H1 (cell line): ENCODE results near the gene SLC51B. TPM values are rescaled to one million over a fixed set of nuclear protein-coding genes. Genes with fewer than 3 reads are reported as not detected.

Source experiments
- CTCF ChIA-PET: fragments of 300-600 bp; sonication (Branson Sonifier 250); formaldehyde crosslinking; loops from one replicate; lab custom pipeline; 2021; ENCODE audit not compliant: partially characterized antibody; lab: Charles Lee
- POLR2A ChIA-PET: fragments of 300-600 bp; sonication (Branson Sonifier 250); formaldehyde crosslinking; loops from one replicate; lab custom pipeline; 2021; ENCODE audit warnings: inconsistent platforms; ENCODE audit not compliant: partially characterized antibody; lab: Charles Lee
- DNase-seq, 2 experiments: peaks; one replicate each; pipeline versions ENCODE4 v3.0.0 to v3.0.0-alpha.2; 2010 to 2022; ENCODE audit warnings: low spot score in 2 of 2, low read depth in 1 of 2, mixed read lengths in 1 of 2
- FAIRE-seq: peaks from 2 replicates; lab custom pipeline; 2011; peaks lifted over from hg19 to GRCh38; lab: Jason Lieb, UNC
- H2AFZ ChIP-seq: 2 replicates; pipeline ENCODE4 v1.8.1; 2012; ENCODE audit warnings: low read length, inconsistent platforms
- H2AK5ac ChIP-seq: 2 replicates; pipeline ENCODE4 v1.6.1; 2013; ENCODE audit warnings: low read depth, low read length
- H2BK120ac ChIP-seq: replicated peaks from 2 replicates; pipeline ENCODE3; 2013; ENCODE audit warnings: low read depth, low read length, inconsistent platforms
- H2BK12ac ChIP-seq: 2 replicates; pipeline ENCODE4 v1.6.1; 2013; ENCODE audit warnings: low read depth, low read length
- H2BK15ac ChIP-seq: 2 replicates; pipeline ENCODE4 v1.6.1; 2013; ENCODE audit warnings: low read length
- H2BK20ac ChIP-seq: 2 replicates; pipeline ENCODE4 v1.6.1; 2013; ENCODE audit warnings: low read length
- H2BK5ac ChIP-seq: 2 replicates; pipeline ENCODE4 v1.6.1; 2013; ENCODE audit warnings: low read depth, low read length
- H3K14ac ChIP-seq: 2 replicates; pipeline ENCODE4 v1.6.1; 2013; ENCODE audit warnings: inconsistent platforms; ENCODE audit not compliant: insufficient read length
- H3K18ac ChIP-seq: 2 replicates; pipeline ENCODE4 v1.6.1; 2013; ENCODE audit warnings: low read length; ENCODE audit errors: extremely low read depth
- H3K23ac ChIP-seq: 2 replicates; pipeline ENCODE4 v1.6.1; 2013; ENCODE audit warnings: inconsistent platforms; ENCODE audit not compliant: insufficient read length
- H3K23me2 ChIP-seq: 2 replicates; pipeline ENCODE4 v1.6.1; 2013; ENCODE audit warnings: low read depth, low read length
- H3K27ac ChIP-seq: 2 replicates; pipeline ENCODE4 v1.6.1; 2011; ENCODE audit warnings: low read depth, low read length, inconsistent platforms
- H3K27me3 ChIP-seq, 4 experiments: replicated peaks in 1 of 4; 1 replicate in 1 of 4; 2 replicates in 3 of 4; pipeline versions ENCODE4 v1.6.1 to v1.8.1; 2011 to 2013; ENCODE audit warnings: low read length in 3 of 4, mild to moderate bottlenecking in 3 of 4, inconsistent platforms in 2 of 4, mixed read lengths in 2 of 4, moderate library complexity in 1 of 4; ENCODE audit not compliant: control insufficient read depth in 3 of 4, insufficient read depth in 3 of 4; ENCODE audit errors: extremely low read depth in 1 of 4
- H3K36me3 ChIP-seq, 4 experiments: 2 replicates each; pipeline versions ENCODE4 v1.6.1 to v1.8.1; 2011 to 2013; ENCODE audit warnings: mild to moderate bottlenecking in 4 of 4, low read length in 3 of 4, moderate library complexity in 2 of 4, control low read depth in 1 of 4, inconsistent platforms in 1 of 4; ENCODE audit not compliant: insufficient read depth in 4 of 4, control insufficient read depth in 2 of 4
- H3K4ac ChIP-seq: replicated peaks from 2 replicates; pipeline ENCODE3; 2013; ENCODE audit warnings: low read length, low read depth, mixed read lengths, inconsistent platforms; ENCODE audit not compliant: insufficient read length
- H3K4me1 ChIP-seq, 4 experiments: replicated peaks in 1 of 4; 1 replicate in 1 of 4; 2 replicates in 3 of 4; pipeline versions ENCODE4 v1.6.1 to v1.8.1; 2011 to 2013; ENCODE audit warnings: low read length in 3 of 4, inconsistent platforms in 2 of 4, mixed read lengths in 1 of 4; ENCODE audit not compliant: insufficient read depth in 4 of 4, control insufficient read depth in 3 of 4
- H3K4me2 ChIP-seq, 2 experiments: 2 replicates each; pipeline versions ENCODE4 v1.6.1 to v1.8.1; 2011 to 2013; ENCODE audit warnings: low read depth in 2 of 2, low read length in 2 of 2, control low read depth in 1 of 2, inconsistent platforms in 1 of 2, mild to moderate bottlenecking in 1 of 2; ENCODE audit not compliant: insufficient read depth in 1 of 2
- H3K4me3 ChIP-seq, 4 experiments: fragments of 200-600, 300-600 bp in 1 of 4; sonication (generic), shearing (Covaris generic), sonication (Bioruptor Twin) in 1 of 4; 2 replicates each; pipeline versions ENCODE4 v1.5.1 to v1.8.1; 2011 to 2016; ENCODE audit warnings: low read length in 4 of 4, low read depth in 3 of 4, control low read depth in 2 of 4, inconsistent platforms in 2 of 4, mild to moderate bottlenecking in 2 of 4, mixed read lengths in 1 of 4, moderate library complexity in 1 of 4; ENCODE audit not compliant: insufficient read depth in 2 of 4; ENCODE audit errors: extremely low read depth in 1 of 4
- H3K56ac ChIP-seq: replicated peaks from 2 replicates; pipeline ENCODE3; 2013; ENCODE audit warnings: low read depth, mild to moderate bottlenecking, mixed read lengths, low read length, inconsistent platforms; ENCODE audit not compliant: insufficient read length
- H3K79me1 ChIP-seq: 2 replicates; pipeline ENCODE4 v1.6.1; 2013; ENCODE audit warnings: low read depth, low read length, control low read depth
- H3K79me2 ChIP-seq, 2 experiments: 2 replicates each; pipeline versions ENCODE4 v1.6.1 to v1.8.1; 2012 to 2013; ENCODE audit warnings: low read length in 2 of 2, mild to moderate bottlenecking in 2 of 2, inconsistent platforms in 1 of 2; ENCODE audit not compliant: insufficient read depth in 2 of 2, control insufficient read depth in 1 of 2
- H3K9ac ChIP-seq, 4 experiments: replicated peaks in 1 of 4; 1 replicate in 1 of 4; 2 replicates in 3 of 4; pipeline versions ENCODE4 v1.6.1 to v1.8.1; 2011 to 2013; ENCODE audit warnings: low read depth in 3 of 4, low read length in 3 of 4, control low read depth in 2 of 4, mild to moderate bottlenecking in 2 of 4, moderate library complexity in 2 of 4, inconsistent platforms in 1 of 4; ENCODE audit errors: extremely low read depth in 1 of 4
- H3K9me3 ChIP-seq, 2 experiments: 2 replicates each; pipeline versions ENCODE4 v1.6.1 to v1.8.1; 2012 to 2013; ENCODE audit warnings: mild to moderate bottlenecking in 2 of 2, moderate library complexity in 2 of 2, control low read depth in 1 of 2, inconsistent platforms in 1 of 2, low read depth in 1 of 2, low read length in 1 of 2, mixed read lengths in 1 of 2; ENCODE audit not compliant: insufficient read depth in 2 of 2
- H4K20me1 ChIP-seq, 2 experiments: replicated peaks in 1 of 2; 2 replicates each; pipeline versions ENCODE3 to v1.8.1; 2011 to 2013; ENCODE audit warnings: inconsistent platforms in 2 of 2, low read length in 2 of 2, mild to moderate bottlenecking in 1 of 2; ENCODE audit not compliant: insufficient read depth in 2 of 2, control insufficient read depth in 1 of 2
- H4K5ac ChIP-seq: 2 replicates; pipeline ENCODE4 v1.6.1; 2013; ENCODE audit warnings: low read length, low read depth, mixed read lengths, inconsistent platforms; ENCODE audit not compliant: insufficient read length
- H4K8ac ChIP-seq: 2 replicates; pipeline ENCODE4 v1.8.0; 2013; ENCODE audit warnings: mild to moderate bottlenecking, moderate library complexity, low read length, inconsistent platforms; ENCODE audit not compliant: insufficient read depth; ENCODE audit errors: extremely low read depth
- H4K91ac ChIP-seq: replicated peaks from 2 replicates; pipeline ENCODE3; 2013; ENCODE audit warnings: low read length, mixed read lengths, inconsistent platforms; ENCODE audit not compliant: insufficient read length
- JUN ChIP-seq: IDR thresholded peaks from 2 replicates; pipeline ENCODE4 v1.6.1; 2011; ENCODE audit warnings: low read depth, mild to moderate bottlenecking, improper control_type of control experiment, low read length
- MAFK ChIP-seq: IDR thresholded peaks from 2 replicates; pipeline ENCODE4 v1.6.1; 2012; ENCODE audit warnings: low read depth, mild to moderate bottlenecking, improper control_type of control experiment, low read length
- POU5F1 ChIP-seq: IDR thresholded peaks from 2 replicates; pipeline ENCODE4 v1.6.1; 2011; ENCODE audit warnings: low read depth, mild to moderate bottlenecking, low read length, moderate library complexity
- SAP30 ChIP-seq: fragments of 300-600 bp; sonication (generic); IDR thresholded peaks from 2 replicates; pipeline ENCODE4 v1.7.1; 2012; ENCODE audit warnings: low read length, moderate library complexity, mild to moderate bottlenecking, inconsistent platforms; ENCODE audit not compliant: insufficient read depth, insufficient replicate concordance
- SIRT6 ChIP-seq: IDR thresholded peaks from one replicate; pipeline ENCODE4 v1.7.1; 2012; ENCODE audit warnings: low read length, inconsistent platforms
- WGBS, 2 experiments: shearing (Covaris generic) in 1 of 2; methylation state at CpG; one replicate each; pipeline versions ENCODE4 v1.1.6 to v1.1.7; 2013 to 2015; ENCODE audit warnings: low lambda C conversion rate in 2 of 2, mixed read lengths in 2 of 2, inconsistent platforms in 1 of 2, low coverage in 1 of 2, missing lambda C conversion rate in 1 of 2; ENCODE audit not compliant: insufficient replicate concordance in 2 of 2, insufficient coverage in 1 of 2, insufficient read length in 1 of 2; ENCODE audit errors: extremely low coverage in 1 of 2, missing lambda C conversion rate in 1 of 2; 5-methylcytosine and 5-hydroxymethylcytosine counted together
- polyA plus RNA-seq, 7 experiments: library from polyadenylated mRNA; depleted of rRNA in 3 of 7; stranded (reverse) in 5 of 7; unstranded in 2 of 7; fragments of >200 nt in 5 of 7; fragments of 200-250 nt in 2 of 7; gene quantifications; 1 replicate in 5 of 7; 2 replicates in 1 of 7; 4 replicates in 1 of 7; pipeline versions ENCODE4 v1.2.1 to v1.2.3, GENCODE V29; 2011 to 2013; ENCODE audit warnings: missing spikeins in 2 of 7, mixed read lengths in 2 of 7
- total RNA-seq: library from RNA; stranded (reverse); fragmentation: NEBNext Ultra II Directional; extraction: Animal tissue kit (Norgen Biotek cat#: 25700); gene quantifications from 2 replicates; pipeline ENCODE4 v1.2.1, GENCODE V29; 2021

Gene SLC51B
- total and polyA plus RNA-seq, 2 of the 8 experiments (the other 6 are each of a cell fraction or from before 2014, with no cell fraction given), result not detected

- Histone ChIP-seq H3K79me1 (no peaks in the 10 kb centered on the region), H3K79me2 (no peaks in the 10 kb centered on the region), H3K56ac (no peak overlapping the region), H3K27me3 (no peaks in the 10 kb centered on the region; a peak in 1 of 7 replicates), H2BK12ac (no peak overlapping the region), H3K9ac (no peak overlapping the region), H2BK20ac (no peak overlapping the region), H3K18ac (no peak overlapping the region), H3K14ac (no peak overlapping the region), H3K23ac (no peak overlapping the region), H4K5ac (no peak overlapping the region), H2BK120ac (no peak overlapping the region), H3K23me2 (no peaks in the 10 kb centered on the region), H2AK5ac (no peak overlapping the region), H3K4me3 (no peak overlapping the region), H3K4ac (no peak overlapping the region), H4K8ac (no peak overlapping the region), H3K4me2 (no peak overlapping the region), H4K20me1 (no peaks in the 10 kb centered on the region), H4K91ac (no peak overlapping the region), H3K4me1 (no peaks in the 10 kb centered on the region), H3K9me3 (no peaks in the 10 kb centered on the region), H2BK15ac (no peak overlapping the region), H3K36me3 (no peaks in the 10 kb centered on the region; a peak in 1 of 8 replicates)
- 89% methylated on average over 16 of the region's 16 CpGs; no CpG with 5 or more reads in 1 of the 2 experiments for WGBS, 2 experiments
- no peak for FAIRE-seq
- POLR2A ChIA-PET, result interaction anchor here (1.4 kb wide), 1 partner anchor 9 kb away, joined by 3 read pairs; the partner anchor contains the start of gene RASL12
- CTCF ChIA-PET, result interaction anchor here (0.9 to 33.2 kb wide), 7 partner anchors 4 to 62 kb away, joined by 3 to 1213 read pairs (median 5); partner anchors contain the start of genes KBTBD13, RASL12 and SLC51B
- TF ChIP-seq JUN, result no peak
- TF ChIP-seq SAP30, result no peak
- TF ChIP-seq MAFK, result no peak
- no peak for TF ChIP-seq SIRT6
- no peak for TF ChIP-seq POU5F1
- TF ChIP-seq, all 59 proteins: peak for 0
- Histone ChIP-seq H3K27ac (no peak overlapping the region), H2BK5ac (no peak overlapping the region), H2AFZ (no peak overlapping the region)
- DNase-seq, result no peak
Observed at GRCh38 chr15:65058394-65059368, 13.5 kb downstream of the SLC51B start.
